GM13977 (cell line): Measurements from ENCODE around the gene TGM2.
"Not testable (repeated sequence)": the region's sequence is repeated elsewhere in the genome, so short reads cannot be mapped to it uniquely, and the experiment has no call there.

Source experiments
- DNase-seq: peaks from one replicate; pipeline ENCODE4 v3.0.0; 2012; ENCODE audit warnings: low spot score
- in situ Hi-C: fragments of 300-500 bp; cut with MboI; formaldehyde crosslinking; loops from one replicate; pipeline ENCODE4 v1.12.0; 2022; ENCODE audit warnings: low sequenced_read_pairs, low pct_unique_long_range_greater_than_20kb, mixed read lengths, inconsistent platforms; ENCODE audit not compliant: unreplicated experiment
- TF ChIP-seq, protein P1 (sequence below): IDR thresholded peaks from 2 replicates; pipeline ENCODE4 v1.5.1; 2012; ENCODE audit warnings: mild to moderate bottlenecking, control low read depth; ENCODE audit not compliant: insufficient read depth; ENCODE audit errors: extremely low read depth, missing control alignments

The TGM2 gene

DNA sequence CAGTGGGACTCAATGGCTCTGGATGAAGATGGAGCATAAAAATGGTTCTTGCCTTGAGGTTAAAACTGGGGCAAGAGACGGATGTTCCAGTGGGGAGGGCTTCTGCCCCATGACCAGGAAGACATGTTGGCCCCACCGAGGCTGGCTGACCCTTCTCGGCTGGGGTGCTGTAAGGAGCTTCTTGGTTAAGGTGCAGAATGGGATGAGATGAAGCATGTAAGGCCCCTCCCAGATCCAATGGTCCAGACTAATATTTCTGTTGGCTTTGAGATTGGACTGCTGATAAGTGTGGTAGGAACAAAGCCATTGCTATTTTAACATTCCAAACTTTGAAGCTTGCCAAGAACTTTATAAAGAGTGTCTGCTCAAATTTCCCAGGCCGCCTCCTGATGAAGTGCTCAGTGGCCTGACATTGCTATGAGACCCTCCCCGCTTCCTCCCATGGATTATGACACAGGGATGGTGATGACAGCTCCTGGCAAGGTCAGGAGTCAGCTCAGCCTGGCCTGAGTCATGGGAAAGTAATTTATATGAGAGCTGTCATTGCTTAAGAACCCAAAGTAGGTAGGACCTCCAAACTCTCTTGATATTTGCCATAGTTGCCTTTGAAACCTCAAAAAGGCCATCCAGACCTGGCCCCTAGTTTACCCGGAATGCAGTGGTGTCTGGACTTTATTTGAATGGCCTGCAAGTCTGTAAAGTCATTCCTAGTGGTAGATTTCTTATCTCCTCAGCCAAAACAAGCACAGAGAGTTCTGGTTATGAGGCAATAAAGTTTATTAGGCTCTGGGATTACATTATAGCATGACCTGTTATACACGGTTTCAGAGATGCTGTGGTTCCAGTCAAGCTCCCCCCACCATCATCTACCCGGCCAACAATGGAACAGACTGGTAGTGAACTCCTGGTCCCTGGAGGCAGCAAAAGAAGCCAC, 55.2 kb downstream of the TGM2 start:
- in situ Hi-C loops, result no loop called here
- no peak for DNase-seq
- TF ChIP-seq, protein P1, sequence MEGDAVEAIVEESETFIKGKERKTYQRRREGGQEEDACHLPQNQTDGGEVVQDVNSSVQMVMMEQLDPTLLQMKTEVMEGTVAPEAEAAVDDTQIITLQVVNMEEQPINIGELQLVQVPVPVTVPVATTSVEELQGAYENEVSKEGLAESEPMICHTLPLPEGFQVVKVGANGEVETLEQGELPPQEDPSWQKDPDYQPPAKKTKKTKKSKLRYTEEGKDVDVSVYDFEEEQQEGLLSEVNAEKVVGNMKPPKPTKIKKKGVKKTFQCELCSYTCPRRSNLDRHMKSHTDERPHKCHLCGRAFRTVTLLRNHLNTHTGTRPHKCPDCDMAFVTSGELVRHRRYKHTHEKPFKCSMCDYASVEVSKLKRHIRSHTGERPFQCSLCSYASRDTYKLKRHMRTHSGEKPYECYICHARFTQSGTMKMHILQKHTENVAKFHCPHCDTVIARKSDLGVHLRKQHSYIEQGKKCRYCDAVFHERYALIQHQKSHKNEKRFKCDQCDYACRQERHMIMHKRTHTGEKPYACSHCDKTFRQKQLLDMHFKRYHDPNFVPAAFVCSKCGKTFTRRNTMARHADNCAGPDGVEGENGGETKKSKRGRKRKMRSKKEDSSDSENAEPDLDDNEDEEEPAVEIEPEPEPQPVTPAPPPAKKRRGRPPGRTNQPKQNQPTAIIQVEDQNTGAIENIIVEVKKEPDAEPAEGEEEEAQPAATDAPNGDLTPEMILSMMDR, result no peak

- no peak for DNase-seq
Measured at GRCh38 chr20:38108986-38109541, 56.0 kb downstream of the TGM2 start.

DNA sequence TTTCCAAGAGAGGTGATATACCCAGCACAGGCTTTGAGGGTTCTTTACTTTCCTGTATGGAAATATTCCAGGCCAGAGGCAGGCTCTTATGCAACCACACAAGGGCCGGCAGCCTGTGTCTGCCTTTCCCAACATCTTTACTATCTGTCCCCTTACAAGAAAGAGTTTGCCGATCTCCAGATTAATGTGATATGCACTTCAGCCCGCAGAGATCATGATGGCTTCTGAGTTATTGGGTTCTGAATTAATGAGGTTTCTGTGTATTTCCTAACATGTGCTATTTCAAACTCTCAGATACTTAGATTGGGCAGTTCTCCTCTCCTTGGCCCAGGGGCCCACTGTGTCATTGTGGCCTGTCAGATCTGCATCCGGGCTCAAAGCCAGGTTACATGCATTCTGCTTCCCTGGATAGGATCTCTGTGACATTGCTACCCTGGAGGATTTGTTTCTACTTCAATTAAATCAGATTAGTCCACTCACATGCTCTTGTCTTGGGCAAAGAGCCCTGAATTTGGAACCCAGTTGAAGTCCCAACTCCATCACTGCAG, 56.6 kb downstream of the TGM2 start:
- in situ Hi-C loops, result no loop called here
- DNase-seq, result no peak

More at GRCh38 chr20:38108986-38109541, 56.0 kb downstream of the TGM2 start:
- in situ Hi-C loops, result no loop called here
- TF ChIP-seq, protein P1, result no peak

GRCh38 chr20:38107916-38108315, 57.2 kb downstream of the TGM2 start:
- in situ Hi-C loops, result not testable (repeated sequence)

More for the DNA sequence above, 56.6 kb downstream of the TGM2 start:
- TF ChIP-seq, protein P1, result no peak

GRCh38 chr20:38107386-38107785, 57.7 kb downstream of the TGM2 start:
- in situ Hi-C loops, DNase-seq: not testable (repeated sequence)

More at GRCh38 chr20:38107916-38108315, 57.2 kb downstream of the TGM2 start:
- DNase-seq, result not testable (repeated sequence)

- in situ Hi-C loops, result no loop called here
- DNase-seq, result no peak
- TF ChIP-seq, protein P1, result no peak
Measured at GRCh38 chr20:38106461-38106860, 58.6 kb downstream of the TGM2 start.

DNA sequence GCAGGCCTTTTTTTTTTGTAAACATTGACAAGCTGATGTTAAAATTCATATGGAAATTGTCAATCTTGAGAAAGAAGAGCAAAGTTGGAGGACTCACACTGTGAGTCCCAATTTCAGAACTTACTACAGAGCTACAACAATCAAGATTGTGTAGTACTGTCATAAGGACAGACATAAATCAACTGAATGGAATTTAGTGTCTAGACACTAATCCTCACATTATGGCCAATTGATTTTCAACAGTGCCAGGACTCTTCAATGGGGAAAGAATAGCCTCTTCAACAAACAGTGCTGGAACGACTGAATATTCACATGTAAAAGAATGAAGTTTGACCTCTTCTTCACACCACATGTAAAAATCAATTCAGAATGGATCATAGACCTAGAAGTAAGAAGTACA, 60.8 kb downstream of the TGM2 start:
- no peak for DNase-seq
- in situ Hi-C loops, result no loop called here
- TF ChIP-seq, protein P1, result no peak

- in situ Hi-C loops, DNase-seq: not testable (repeated sequence)
Measured at GRCh38 chr20:38102206-38102605, 62.9 kb downstream of the TGM2 start.
